ENCODE measurements around the gene STIMATE.

DNA sequence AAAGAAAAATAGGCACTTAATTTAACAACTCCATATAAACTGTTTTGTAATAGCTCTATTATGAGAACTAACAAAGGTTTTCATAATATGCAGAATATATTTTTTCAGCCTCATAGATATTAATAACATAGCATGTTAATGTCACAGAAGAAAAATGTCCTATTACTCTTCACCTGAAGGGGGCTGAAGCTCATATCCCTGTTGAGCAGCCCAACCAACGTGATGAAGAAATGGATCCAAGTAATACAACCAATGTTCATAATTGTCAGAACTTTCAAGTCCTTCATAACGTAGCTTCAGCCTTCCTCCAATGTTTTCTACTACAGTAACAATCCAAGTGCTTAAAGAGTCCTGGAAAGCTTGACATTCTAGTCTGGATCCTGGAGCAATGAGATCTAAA lies 34.5 kb upstream of the STIMATE start:
- no peak for TF ChIP-seq CTCF (IDR thresholded peaks at IDR 0.05)
- TF ChIP-seq EP300 (IDR thresholded peaks at IDR 0.05) = no peak
- TF ChIP-seq POLR2A (IDR thresholded peaks at IDR 0.05) = no peak
